Activated T-helper 9 cell treated with anti-CD3 and anti-CD28 coated beads, Interleukin-2, amount 50 U/mL, for 16 hours (primary cell): ENCODE measurements around the gene PEX16.

ENCODE experiments used
- DNase-seq: peaks from one replicate; pipeline ENCODE4 v3.0.0-alpha.2; 2020; ENCODE audit warnings: low read depth

Gene PEX16

GRCh38 chr11:45917623-45918330 lies at the start of gene PEX16:
Gene PEX16, minus strand, starts transcription at chr11:45917877. Its CDS starts 66 bp downstream, at chr11:45917811.
- DNase-seq: peak; percentile 88

DNA sequence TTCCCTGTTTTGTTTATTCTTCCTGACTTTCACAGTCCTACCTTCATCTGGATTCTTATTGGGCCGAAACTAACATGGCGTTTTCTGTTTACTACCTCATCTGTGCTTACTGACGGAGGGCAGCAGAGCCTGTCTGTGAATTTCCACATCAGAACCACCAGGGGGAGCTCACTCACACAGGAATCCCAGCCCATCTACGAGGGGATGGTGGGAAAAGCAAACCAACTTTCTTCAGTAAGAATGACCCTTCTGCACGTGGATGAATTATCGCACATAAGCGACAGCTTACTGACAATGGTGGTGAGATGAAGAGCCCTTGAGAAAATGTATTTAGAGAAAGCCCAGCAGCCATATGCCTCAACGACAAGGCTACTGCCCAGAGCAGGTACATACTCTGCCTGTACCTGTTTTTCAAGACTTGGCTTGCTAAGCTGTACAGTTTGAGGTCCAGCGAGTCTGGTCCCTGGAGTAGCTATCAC lies 47.3 kb upstream of the PEX16 start:
- DNase-seq: peak; percentile 30

- DNase-seq: no peak
Measured at GRCh38 chr11:45961751-45962240, 44.1 kb upstream of the PEX16 start.

DNA sequence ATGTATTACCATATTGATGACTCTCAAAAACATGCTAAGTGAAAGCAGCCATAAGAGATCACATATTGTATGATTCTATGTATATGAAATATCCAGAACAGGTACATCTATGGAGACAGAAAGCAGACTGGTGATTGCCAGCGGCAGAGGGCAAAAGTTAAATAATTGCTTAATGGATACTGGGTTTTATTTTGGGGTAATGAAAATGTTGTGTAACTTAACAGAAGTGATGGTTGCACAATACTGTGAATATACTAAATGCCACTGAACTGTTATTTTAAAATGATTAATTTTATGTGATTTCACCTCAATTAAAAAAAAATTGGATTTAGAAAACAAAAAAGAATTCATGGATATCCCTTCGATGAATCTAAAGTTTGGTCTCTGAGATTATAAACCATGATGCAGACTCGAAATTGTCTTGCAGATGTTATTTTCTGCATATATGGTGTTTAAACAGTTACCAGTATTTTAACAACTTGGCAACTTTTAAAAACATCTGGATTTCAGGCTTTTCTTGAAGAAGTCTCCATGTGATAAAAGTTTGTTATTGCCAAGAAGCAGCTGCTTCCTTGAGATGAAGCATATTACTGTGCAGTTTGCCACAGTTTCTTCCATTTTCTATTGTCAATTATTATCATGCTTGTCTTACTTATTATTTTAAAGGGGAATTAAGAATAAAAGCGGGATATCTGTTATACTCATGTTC lies 42.9 kb upstream of the PEX16 start:
- no peak for DNase-seq

- no peak for DNase-seq
Measured at GRCh38 chr11:45959851-45960250, 42.2 kb upstream of the PEX16 start.

GRCh38 chr11:45949992-45950407 lies 32.3 kb upstream of the PEX16 start:
- no peak for DNase-seq

DNA sequence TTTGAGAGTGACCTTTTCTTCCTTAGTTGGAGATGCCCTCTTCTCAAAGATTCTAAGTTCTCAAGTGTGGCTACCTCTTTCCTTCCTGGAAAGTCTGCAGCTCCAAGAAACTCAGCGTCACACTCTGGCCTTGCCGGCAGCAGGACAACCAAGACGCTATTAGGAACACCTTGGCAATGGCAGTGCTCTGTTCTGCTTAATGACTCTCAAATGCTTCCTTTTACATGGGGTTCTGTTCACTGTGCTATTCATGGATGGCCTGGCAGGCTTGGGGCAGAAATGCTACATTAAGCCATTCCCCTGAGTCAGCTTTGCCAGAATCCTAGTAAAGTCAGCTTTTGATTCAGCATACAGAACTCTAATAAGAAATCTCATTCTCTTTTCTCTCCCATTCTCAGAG lies 30.7 kb upstream of the PEX16 start:
- DNase-seq: no peak

DNA sequence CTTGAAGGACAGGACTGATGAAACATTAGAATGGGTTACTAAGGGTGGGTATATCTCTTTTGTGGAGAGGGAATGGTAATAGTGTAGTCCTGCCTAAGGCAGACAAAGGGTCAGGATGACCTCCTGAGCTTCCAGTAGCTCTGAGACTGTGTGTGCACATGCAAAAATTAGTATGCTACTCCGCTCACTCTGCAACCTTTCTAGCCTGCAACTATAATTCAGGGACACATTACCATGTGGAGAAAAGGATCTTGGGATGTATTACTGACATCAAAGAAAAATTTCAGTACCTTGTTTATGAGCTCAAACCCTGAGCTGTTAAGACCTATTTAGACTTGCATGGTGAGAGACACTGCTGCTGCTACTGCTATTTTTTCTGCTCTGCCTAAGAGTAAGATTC lies 30.2 kb upstream of the PEX16 start:
- DNase-seq: no peak

GRCh38 chr11:45945397-45945999 lies 27.8 kb upstream of the PEX16 start:
- DNase-seq: no peak

- DNase-seq: no peak
Measured at GRCh38 chr11:45942381-45942780, 24.7 kb upstream of the PEX16 start.

GRCh38 chr11:45941285-45941684 lies 23.6 kb upstream of the PEX16 start:
- DNase-seq: no peak

- DNase-seq: no peak
Measured at GRCh38 chr11:45939836-45940235, 22.2 kb upstream of the PEX16 start.

GRCh38 chr11:45937916-45938315 lies 20.2 kb upstream of the PEX16 start:
- no peak for DNase-seq

GRCh38 chr11:45936511-45937054 lies 18.9 kb upstream of the PEX16 start:
- DNase-seq: no peak

DNA sequence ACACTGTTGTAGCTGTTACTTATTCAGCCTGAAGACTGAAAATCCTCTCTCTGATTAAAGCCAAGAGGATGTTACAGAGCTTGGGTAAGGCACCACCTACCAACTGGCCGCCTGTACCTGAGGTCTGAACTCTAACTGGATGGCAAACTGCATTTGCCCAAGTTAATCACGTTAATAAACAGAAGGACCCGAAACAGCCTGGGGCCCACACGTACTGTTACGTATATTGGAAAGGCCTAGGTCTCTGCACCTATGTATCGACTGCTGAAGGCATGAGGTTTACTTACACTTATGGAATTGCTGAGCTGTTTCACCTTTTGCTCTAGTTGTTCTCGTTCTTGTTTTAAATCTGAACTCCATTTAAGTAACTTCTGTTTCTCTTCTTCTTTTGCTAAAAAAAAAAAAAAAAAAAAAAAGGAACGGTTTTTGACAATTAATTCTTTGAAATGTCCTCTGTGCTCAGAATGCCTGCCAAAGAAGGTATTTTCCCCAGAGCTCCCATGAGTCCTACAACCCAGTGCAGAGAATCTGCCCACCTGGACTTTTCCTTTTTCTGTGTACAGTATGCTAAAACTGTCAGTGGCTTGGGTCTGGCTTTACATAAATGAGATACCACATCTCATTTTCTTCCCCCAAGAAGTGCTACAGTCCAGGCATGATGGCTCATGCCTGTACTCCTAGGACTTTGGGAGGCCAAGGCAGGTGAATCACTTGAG lies 17.8 kb upstream of the PEX16 start:
- no peak for DNase-seq

DNA sequence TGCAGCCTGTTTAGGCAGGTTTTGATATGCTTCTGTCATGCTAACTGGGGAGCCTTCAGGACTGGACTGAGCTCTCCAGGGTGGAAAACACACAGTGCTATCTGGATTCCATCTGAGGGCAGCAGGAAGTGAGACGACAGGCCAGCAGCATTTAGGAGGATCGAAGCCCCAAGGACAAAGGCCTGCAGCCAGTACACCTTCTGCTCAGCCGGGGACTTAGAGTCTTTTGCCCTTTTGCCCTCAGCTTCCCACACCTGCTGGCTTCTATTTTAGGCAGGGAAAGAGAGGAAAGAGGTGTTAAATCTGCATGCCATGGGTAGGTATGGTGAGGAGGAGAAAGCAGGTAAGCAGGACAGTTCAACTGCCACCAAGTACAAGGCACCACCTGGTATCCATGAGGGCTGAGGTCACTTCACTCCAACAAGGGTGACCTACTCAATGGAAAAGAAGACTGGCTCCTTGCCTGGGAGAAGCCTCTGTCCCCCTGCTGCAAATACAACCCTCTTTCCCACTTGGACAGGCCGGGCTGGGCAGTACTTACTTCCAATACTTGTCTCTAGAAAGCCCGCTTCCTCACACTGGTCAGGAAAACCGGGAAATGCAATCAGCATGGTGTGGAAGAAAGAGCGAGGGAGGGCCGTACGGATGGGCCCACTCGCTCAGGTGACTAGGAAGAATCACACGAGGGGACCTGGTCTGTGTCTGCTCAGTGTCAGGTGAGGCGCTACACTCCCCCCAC lies 17.1 kb upstream of the PEX16 start:
- no peak for DNase-seq

GRCh38 chr11:45933846-45934579 lies 16.3 kb upstream of the PEX16 start:
- DNase-seq: no peak

DNA sequence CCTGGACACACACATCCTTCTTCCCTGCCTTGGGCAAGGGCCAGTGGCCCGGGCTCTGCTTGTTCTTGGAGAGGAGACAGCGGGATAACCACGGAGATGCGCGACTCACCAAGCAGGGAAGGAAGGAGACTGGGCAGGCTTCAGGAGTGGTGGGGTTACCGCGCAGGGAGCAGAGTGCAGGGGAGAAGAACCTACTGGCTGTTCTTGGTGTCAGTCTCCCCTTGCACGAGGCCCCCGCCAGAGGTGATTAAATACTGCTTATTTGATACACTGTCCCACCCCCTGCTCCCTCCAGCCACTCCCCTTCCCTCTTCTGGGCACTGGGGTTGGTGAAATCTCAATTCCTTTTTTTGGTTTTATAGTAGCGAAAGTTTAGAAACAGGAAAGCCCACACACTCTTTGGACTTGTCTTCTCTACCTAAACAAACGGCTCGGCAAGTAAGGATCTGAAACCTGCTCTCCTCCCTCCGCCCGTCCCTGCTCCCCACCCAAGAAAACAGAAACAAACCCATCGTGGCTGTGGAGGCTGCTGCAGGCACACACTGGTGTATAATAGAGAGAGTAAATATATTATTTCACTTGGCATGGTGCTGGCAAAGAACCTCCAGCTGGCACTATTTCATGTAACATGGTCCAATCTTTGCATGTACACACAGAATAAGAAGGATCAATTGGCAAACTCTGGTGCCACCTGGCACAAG lies 15.6 kb upstream of the PEX16 start:
- DNase-seq: no peak

DNA sequence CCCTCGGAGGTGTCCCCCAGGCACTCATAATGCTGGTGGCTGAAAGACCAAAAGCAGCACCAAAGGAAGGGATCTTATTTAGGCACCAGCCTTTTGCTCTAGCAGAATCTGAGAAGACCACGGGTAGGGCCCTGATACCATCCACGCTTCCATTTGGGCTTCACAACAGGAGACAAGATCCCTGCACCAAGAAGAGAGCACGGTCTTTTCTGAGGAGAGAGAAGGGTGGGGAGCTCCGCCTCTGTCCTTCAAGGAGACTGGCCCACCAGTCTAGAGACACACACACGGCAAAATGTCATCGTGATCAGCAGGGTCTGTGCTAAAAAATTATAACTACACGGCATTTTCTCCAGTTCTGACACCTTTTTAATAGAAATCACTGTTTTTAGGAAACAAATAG lies 14.5 kb upstream of the PEX16 start:
- DNase-seq: no peak

DNA sequence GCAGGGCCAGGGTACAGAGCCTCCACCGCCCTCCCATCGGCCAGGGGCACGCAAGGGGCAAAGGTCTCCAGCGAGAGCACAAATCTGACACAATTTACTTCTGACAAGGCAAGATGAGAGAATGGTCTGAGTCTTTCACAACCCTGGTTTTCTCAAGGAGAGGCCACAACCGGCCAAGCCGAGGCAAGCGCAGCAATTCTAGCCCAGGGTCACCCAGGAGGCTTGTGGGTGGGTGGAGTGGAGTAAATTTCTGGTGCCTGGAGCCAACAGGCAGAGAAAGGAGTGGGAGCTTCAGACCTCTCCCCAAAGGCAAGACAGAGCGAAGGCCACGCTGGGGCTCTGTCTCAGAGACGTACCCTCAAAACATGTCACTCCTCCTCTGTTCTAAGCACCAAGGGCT lies 14.1 kb upstream of the PEX16 start:
- DNase-seq: no peak
